GM23248 (cell line): ENCODE data around the gene TENT4B.

Source experiments
- EZH2 ChIP-seq: fragments of 200-600 bp; sonication (generic); IDR thresholded peaks from 2 replicates; pipeline ENCODE4 v1.6.1; 2018; ENCODE audit warnings: antibody characterized with exemption, mild to moderate bottlenecking; ENCODE audit not compliant: insufficient read depth, poor library complexity, severe bottlenecking
- EZH2phosphoT487 ChIP-seq: fragments of 200-600 bp; sonication (generic); IDR thresholded peaks from 2 replicates; pipeline ENCODE4 v1.6.1; 2018; ENCODE audit warnings: antibody characterized with exemption, moderate library complexity, mild to moderate bottlenecking, low read depth; ENCODE audit not compliant: insufficient read depth

DNA sequence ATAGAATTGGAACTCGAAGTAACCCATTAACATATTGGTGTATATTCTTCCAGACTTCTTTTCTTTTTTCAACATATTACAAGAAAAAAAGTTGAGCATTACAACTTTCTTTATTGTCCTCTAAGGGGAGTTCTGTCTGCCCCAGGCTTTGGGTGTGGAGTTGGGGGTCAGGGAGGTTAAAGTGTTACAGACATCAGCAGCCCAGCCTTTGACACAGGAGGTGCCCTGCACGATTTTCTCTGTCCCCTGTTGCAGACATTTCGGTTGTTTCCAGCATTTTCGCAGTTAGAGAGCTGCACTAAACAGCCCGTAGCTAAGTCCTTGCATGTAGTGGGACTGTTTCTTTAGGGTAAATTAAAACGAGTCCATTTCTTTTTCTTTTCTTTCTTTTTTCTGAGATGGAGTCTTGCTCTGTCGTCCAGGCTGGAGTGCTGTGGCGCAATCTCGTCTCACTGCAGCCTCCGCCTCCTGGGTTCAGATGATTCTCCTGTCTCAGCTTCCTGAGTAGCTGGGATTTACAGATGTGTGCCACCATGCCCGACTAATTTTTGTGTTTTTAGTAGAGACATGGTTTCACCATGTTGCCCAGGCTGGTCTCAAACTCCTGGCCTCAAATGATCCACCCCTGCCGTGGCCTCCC lies 99.9 kb downstream of the TENT4B start:
- no peak for TF ChIP-seq EZH2
- TF ChIP-seq EZH2phosphoT487: no peak
